ENCODE data around the gene NFKBIE. TPM values are rescaled to one million over a fixed set of nuclear protein-coding genes. Genes with fewer than 3 reads are reported as not detected.

NFKBIE gene
- total and polyA plus RNA-seq, 2 of the 13 experiments (the other 11 are each of a cell fraction or from before 2014, with no cell fraction given): 6.7 to 14.5 TPM

GRCh38 chr6:44219053-44219814, 46.1 kb downstream of the NFKBIE start (continued):
- TF ChIP-seq ETS1 (CRISPR knock-in tag; IDR thresholded peaks at IDR 0.05) (no peak), ZNF660 (CRISPR knock-in tag; IDR thresholded peaks at IDR 0.05; ENCODE audit: borderline replicate concordance, low read depth) (no peak), ZNF768 (CRISPR knock-in tag; IDR thresholded peaks at IDR 0.05) (peak; percentile 71; the same call in 1 of the 2 replicates), ZNF790 (CRISPR knock-in tag; IDR thresholded peaks at IDR 0.05; ENCODE audit: borderline replicate concordance) (no peak), POGZ (CRISPR knock-in tag; IDR thresholded peaks at IDR 0.05) (no peak), SAP130 (CRISPR knock-in tag; IDR thresholded peaks at IDR 0.05; ENCODE audit: low read depth) (peak; percentile 87), ZNF101 (CRISPR knock-in tag; IDR thresholded peaks at IDR 0.05; ENCODE audit: borderline replicate concordance, low read depth) (no peak), MXD4 (CRISPR knock-in tag; IDR thresholded peaks at IDR 0.05) (peak; percentile 72; the same call in 1 of the 2 replicates), HNRNPH1 (optimal IDR thresholded peaks at IDR 0.05; ENCODE audit: low read depth, low read length) (no peak), NFE2L1 (CRISPR knock-in tag; IDR thresholded peaks at IDR 0.05; ENCODE audit: borderline replicate concordance) (0 out of 2 replicates have a peak, but pooled peaks have one; percentile 55), ZNF510 (CRISPR knock-in tag; IDR thresholded peaks at IDR 0.05; ENCODE audit: low read depth) (0 out of 2 replicates have a peak, but pooled peaks have one; percentile 53), CENPBD1 (CRISPR knock-in tag; IDR thresholded peaks at IDR 0.05; ENCODE audit: borderline replicate concordance, low read depth) (no peak), ZNF263 (CRISPR knock-in tag; IDR thresholded peaks at IDR 0.05) (peak; percentile 64), ELF4 (CRISPR knock-in tag; IDR thresholded peaks at IDR 0.05; ENCODE audit: borderline replicate concordance) (no peak), HES4 (CRISPR knock-in tag; IDR thresholded peaks at IDR 0.05; ENCODE audit: borderline replicate concordance) (no peak), CHCHD3 (CRISPR knock-in tag; IDR thresholded peaks at IDR 0.05) (peak; percentile 75; the same call in 1 of the 2 replicates), ZNF776 (CRISPR knock-in tag; IDR thresholded peaks at IDR 0.05) (no peak), ZNF879 (CRISPR knock-in tag; IDR thresholded peaks at IDR 0.05) (no peak), ZNF574 (CRISPR knock-in tag; IDR thresholded peaks at IDR 0.05) (no peak), SMAD9 (CRISPR knock-in tag; IDR thresholded peaks at IDR 0.05) (0 out of 2 replicates have a peak, but pooled peaks have one; percentile 70), REL (CRISPR knock-in tag; conservative IDR thresholded peaks at IDR 0.05) (0 out of 2 replicates have a peak, but pooled peaks have one; percentile 53), NCOA2 (CRISPR knock-in tag; IDR thresholded peaks at IDR 0.05) (no peak), ZFP36L1 (CRISPR knock-in tag; IDR thresholded peaks at IDR 0.05) (0 out of 2 replicates have a peak, but pooled peaks have one; percentile 61)

Measured in HepG2 (cell line).